ENCODE measurements around the gene METAP1.
"Not testable (repeated sequence)": the region's sequence is repeated elsewhere in the genome, so short reads cannot be mapped to it uniquely, and the experiment has no call there.

METAP1 gene

DNA sequence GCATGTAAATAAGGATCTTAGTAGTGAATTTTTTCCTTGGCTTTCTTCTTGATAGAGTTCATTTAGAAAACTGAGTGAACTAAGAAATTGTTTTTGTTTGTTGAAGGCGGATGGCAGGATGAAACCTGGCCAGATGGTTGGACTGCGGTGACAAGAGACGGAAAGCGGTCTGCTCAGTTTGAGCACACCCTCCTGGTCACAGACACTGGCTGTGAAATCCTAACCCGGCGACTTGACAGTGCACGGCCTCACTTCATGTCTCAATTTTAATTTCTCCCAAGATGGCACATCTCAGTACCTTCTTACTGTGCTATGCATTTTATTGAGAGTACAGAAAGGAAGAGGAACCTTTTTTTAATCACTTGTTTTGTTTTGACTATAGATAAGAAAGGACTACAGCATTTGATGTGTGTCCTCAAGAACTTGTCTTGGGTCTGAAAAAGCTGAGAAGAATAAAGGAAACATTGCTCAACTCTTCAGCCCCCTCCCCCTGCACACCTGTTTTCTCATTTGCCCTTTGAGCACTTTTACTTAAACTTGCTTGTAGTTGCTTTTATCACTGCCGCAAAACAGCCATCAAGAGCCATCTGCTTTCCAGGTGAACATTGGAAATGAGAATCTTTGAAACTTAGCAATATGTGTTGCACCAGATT, 65.7 kb downstream of the METAP1 start:
- no peak for DNase-seq

DNA sequence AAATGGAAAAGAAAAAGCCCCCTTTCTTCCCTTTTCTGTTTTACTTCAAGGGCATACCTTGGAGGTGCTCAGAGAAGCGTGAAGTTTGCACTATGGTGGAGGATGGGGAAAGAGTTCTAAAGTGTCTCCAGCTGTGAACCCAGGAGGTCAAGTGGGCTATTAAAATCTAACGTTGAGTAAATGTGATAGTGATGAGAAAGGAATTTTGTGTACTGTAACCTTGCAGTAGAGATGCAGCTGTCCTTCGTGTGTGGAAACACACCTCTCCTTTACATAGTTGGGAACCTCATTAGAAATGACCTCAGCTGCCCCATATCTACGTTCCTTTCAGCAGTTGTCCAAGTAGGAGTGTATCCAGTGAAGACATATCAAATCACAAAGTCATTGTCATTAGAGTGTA, 66.6 kb downstream of the METAP1 start:
- no peak for DNase-seq

GRCh38 chr4:99065521-99065920, 70.0 kb downstream of the METAP1 start:
- not testable (repeated sequence) for DNase-seq

- no peak for DNase-seq
Measured at GRCh38 chr4:99067617-99068016, 72.1 kb downstream of the METAP1 start.

GRCh38 chr4:99071159-99071558, 75.6 kb downstream of the METAP1 start:
- no peak for DNase-seq

DNA sequence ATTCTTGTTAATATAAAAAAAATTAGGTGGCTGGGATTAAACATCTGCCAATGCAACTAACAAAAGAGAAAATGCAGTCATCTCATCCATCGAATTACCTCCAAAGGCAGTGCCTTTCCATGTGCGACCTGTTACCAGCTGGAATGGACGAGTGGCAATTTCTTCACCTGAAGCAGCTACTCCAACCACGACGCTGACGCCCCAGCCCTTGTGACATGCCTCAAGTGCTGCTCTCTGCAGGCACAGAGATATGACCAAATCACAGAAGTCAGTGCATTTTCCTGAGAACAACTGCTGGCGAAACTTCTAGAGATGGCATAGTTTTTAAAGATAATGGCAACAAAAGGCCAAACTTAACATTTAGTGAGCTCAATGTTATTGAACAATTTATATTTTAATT, 79.3 kb downstream of the METAP1 start:
- DNase-seq = no peak

DNA sequence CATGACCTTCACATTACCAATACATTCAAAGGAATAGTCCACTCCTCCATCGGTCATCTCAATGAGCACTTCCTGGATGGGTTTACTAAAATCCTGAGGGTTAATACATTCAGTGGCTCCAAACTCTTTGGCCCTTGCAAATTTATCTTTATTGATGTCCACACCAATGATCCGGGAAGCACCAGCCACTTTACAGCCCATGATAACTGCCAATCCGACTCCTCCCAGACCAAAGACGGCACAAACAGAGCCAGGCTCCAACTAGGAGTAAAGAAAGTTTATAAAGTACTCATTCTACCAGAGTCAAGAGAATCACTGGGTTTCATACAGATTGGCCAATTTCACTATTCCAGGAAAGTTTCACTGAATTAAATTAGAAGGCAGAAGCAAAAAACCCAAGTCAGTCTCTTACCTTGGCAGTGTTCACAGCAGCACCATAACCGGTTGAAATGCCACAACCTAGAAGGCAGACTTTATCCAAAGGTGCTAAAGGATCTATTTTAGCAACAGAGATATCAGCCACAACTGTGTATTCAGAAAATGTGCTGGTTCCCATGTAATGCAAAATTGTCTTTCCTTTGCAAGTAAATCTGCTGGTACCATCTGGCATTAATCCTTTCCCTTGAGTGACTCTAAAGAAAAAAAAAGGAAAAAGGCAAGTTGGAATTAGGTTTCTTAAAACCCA, 80.9 kb downstream of the METAP1 start:
- no peak for DNase-seq

- DNase-seq = no peak
Measured at GRCh38 chr4:99077177-99077576, 81.7 kb downstream of the METAP1 start.

DNA sequence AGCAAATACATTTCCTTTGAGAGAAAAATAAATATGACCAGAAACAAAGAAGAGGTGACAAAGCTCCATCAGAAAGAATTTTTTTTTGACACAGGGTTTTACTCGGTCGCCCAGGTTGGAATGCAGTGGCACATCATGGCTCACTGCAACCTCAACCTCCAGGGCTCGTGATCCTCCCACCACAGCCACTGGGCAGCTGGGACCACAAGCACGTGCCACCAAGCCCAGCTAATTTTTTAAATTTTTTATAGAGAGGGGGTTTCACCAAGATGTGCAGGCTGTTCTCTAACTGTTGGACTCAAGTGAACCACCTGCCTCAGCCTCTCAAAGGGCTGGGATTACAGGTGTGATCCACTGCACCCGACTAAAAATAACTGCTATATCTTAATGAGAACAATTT, 82.8 kb downstream of the METAP1 start:
- no peak for DNase-seq

DNA sequence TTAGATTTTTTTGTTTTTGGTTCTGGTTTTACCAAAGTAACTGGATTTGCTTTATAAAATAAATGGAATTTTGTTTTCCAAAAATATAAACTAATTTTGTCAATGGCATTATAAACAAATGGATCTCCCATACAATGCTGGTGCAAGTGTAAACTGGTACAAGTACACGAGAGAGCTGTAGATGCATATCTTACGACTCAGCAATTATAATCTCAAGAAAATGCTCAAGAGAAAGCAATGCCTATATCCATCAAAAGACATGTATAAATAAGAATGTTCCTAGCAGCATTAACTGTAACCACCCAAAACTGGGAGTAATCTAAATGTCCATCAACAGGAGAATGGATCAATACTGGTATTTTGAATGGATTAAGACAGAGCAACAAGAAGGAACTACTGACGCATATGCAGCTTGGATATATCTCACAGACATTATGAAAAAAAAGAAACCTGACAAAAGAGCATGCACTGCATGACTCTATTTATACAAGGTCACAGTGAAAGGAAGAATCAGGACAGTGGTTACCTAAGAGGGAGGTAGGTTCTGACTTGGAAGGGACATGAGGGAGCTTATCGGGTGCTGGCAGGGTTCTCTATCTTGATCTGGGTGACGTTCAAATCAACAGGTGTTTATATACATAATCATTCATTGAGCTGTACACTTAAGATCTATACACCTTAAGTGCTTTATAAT, 83.6 kb downstream of the METAP1 start:
- DNase-seq = no peak

DNA sequence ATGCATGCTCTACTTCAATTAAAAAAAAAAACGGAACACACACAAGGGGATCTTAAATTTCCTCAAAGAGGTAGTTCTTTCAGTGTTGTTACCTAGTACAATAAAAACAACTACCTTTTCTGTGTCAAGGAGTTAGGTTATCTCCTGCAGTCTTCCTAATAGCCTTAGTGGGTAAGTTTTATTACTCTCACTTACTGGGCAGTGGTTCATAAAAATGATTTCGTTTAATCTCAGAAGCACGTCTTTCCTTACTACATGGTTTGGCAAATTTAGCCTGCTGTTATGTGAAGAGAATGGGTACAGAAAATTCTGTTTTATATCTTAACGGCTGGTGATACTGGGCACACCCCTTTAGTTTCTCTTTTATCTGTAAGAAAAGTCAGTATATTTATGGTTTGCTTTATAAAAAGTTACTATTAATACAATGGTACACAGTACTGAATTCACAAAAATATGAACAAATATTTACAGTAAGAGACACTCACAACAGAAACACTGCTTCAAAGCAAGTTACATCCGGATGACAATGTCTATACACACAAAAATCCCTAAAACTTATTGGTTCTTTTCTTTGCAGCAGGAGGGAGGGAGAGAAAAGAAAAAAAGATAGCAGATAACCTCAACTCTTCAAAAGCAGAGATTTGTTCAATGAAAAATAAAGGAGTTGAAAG, 84.2 kb downstream of the METAP1 start:
- no peak for DNase-seq

DNA sequence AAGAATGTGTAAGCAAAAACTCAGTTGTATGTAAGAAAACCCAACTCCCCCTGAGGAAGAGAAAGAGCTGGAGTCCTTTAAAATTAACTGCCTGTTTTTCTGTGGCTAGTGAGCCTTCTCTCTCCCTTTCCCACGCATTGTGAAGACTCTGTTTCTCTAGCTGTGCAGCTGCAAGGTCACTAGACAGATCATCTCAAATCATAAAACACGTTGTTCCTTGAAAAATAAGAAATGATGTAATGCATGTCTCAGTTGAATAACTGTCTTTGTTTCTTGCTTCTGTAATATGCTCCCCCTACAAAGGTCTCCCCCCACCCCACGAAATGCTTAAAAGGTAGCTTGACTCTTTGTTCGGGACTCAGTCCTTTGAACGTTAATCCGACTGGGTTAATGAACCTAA, 85.3 kb downstream of the METAP1 start:
- DNase-seq = not testable (repeated sequence)

- DNase-seq = no peak
Measured at GRCh38 chr4:99082192-99082591, 86.7 kb downstream of the METAP1 start.

DNA sequence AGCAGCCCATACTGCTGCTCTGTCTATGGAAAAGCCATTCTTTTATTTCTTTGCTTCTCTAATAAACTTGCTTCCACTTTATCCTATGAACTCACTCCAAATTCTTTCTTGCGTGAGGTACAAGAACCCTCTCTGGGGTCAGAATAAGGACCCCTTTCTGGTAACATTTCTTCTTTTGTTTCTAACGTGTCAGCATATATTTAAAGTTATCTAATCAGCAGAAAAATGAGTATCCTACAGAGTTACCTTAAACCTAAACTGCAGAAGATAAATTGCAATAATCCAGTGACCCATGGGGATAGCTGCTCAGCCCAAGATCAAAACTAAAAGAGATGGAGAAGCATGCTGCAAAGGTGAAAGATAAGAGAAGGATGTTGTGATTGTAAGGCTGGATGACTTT, 89.1 kb downstream of the METAP1 start:
- no peak for DNase-seq

DNA sequence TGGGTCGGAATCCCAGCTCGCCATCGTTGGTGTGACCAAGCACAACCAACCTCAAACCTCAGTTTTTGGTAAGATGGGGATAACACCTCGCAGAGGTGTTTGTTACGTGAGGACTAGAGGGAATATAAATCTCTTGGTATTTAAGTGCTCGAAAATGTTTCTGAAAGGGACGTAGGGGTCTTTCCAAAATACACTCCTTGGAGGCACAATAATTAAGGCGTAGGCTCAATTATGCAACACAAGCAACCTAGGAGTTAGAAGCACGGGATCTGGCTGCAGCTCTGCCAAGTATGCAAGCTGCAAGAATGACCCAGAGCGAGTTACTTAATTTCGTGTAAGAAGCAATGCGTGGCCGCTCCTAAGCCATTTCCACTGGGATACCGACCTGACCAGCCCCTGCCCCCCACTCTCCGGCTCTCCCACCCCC, 92.5 kb downstream of the METAP1 start:
- DNase-seq = no peak

- DNase-seq = peak; percentile 56 to 77
Measured at GRCh38 chr4:99088481-99089365, 93.2 kb downstream of the METAP1 start, which contains the start of gene ADH5. Gene ADH5, minus strand, starts transcription at chr4:99088788. Its CDS starts 88 bp downstream, at chr4:99088700.

- no peak for DNase-seq
Measured at GRCh38 chr4:99090481-99091215, 95.1 kb downstream of the METAP1 start.

DNA sequence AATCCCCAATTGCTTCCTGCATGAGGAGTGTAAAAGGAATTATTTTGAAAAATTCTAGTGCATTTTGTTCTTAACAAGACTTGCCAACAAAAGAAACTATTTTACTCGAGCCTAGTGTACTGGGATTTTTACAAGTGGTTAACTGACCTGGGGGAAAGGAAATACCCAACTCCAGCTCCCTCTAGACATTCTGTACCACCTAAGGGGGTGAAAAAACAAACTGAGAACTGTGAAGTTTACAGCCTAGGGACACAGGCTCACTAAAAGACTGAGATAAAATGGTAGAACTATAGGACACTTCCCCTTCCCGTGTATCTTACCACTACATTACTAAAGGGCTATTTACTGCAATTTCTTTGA, 95.7 kb downstream of the METAP1 start:
- no peak for DNase-seq

- not testable (repeated sequence) for DNase-seq
Measured at GRCh38 chr4:99091841-99092240, 96.3 kb downstream of the METAP1 start.

DNA sequence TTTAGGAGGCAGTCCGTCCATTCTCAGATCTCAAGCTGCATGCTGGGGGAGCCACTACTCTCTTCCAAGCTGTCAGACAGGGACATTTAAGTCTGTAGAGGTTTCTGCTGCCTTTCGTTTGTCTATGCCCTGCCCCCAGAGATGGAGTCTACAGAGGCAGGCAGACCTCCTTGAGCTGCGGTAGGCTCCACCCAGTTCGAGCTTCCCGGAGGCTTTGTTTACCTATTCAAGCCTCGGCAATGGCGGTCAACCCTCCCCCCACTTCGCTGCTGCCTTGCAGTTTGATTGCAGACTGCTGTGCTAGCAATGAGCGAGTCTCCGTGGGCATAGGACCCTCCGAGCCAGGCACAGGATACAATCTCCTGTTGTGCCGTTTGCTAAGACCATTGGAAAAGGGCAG, 103.8 kb downstream of the METAP1 start:
- DNase-seq = no peak

DNA sequence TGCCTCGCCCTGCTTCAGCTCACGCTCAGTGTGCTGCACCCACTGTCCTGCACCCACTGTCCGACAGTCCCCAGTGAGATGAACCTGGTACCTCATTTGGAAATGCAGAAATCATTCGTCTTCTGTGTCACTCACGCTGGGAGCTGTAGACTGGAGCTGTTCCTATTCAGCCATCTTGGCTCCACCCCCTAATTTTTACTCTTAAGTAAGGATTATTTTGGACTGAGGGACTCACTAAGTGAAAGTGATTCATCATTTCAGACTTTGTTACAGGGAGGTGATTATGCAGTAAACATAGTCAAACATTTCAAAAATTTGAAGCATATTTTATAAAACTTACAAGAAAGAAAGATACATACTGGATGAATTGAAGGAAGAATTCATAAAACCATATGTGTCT, 104.3 kb downstream of the METAP1 start:
- DNase-seq = not testable (repeated sequence)

- DNase-seq = no peak
Measured at GRCh38 chr4:99100876-99101275, 105.4 kb downstream of the METAP1 start.
